ENCODE measurements around the gene CRYGN.

CRYGN gene

DNA sequence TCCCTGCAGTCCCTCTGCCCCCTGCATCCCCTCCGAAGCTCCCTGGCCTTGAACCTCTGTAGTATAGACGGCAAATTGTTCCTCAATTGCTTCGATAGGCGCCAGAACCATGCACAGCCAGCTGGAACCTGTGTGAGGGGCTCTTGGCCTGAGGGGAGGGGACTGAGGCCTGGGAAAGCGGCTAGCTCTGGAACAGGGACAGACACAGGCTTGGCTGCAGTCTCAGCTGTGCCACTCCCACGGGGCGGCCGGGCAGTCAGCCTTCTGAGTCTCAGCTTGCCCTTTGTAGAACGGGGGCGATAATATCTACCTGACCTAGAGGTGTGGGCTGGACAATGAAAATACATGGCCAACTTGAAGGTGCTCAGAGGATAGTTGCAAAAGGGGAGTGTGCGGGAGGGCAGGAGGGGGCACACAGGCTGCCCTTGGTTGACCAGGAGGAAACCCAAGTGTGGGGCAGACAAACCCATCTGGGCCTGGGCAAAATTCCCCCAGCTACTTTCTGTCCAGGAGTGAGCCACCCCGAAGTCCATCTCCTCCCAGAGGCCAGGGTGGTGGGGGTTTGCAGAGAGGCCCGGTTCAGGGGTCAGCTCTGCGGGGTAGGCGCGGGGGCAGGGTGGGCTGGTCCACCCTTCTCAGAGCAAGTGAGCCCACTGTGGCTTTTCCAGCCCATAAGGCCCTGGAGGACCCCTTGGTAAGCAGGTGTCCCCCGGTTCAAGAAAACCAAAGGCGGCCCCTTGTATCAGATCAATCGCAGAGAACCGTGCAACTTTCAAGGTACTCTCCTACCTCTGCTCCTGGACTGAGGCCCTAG lies 4.6 kb downstream of the CRYGN start:
- no peak overlapping the region for H3K4me3 ChIP-seq
- peaks cover 35% of the 10 kb centered on the region for H3K4me1 ChIP-seq
- H3K27ac ChIP-seq, result no peak overlapping the region
- H3K4me2 ChIP-seq, result no peak overlapping the region
- no peak for TF ChIP-seq Cebpa-rat (IDR thresholded peaks at IDR 0.05)
- H3K9ac ChIP-seq, result no peak overlapping the region
- H3K36me3 ChIP-seq, result no peaks in the 10 kb centered on the region
- H3K27me3 ChIP-seq, result peaks cover 20% of the 10 kb centered on the region
- H3K9me3 ChIP-seq, result no peaks in the 10 kb centered on the region
- H4K20me1 ChIP-seq, result no peaks in the 10 kb centered on the region

DNA sequence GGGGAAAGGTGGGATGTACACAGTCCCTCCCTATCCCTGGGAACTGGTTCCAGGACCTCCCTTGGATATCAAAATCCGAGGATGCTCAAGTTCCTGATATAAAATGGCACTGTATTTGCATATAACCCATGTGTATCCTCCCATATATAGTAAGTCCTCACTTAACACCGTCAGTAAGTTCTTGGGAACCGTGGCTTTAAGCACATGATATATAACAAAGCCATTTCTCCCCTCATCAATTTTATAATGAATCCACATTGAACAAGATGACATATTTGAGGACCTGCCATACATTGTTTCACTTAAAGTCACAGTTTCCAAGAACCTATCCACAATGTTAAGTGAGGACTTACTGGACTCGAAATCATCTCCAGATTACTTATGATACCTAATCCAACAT lies 5.4 kb downstream of the CRYGN start:
- H3K4me3 ChIP-seq, result no peak overlapping the region
- no peaks in the 10 kb centered on the region for H3K36me3 ChIP-seq
- peaks cover 12% of the 10 kb centered on the region for H3K27me3 ChIP-seq
- H4K20me1 ChIP-seq, result no peaks in the 10 kb centered on the region
- peaks cover 35% of the 10 kb centered on the region for H3K4me1 ChIP-seq
- TF ChIP-seq Cebpa-rat (IDR thresholded peaks at IDR 0.05), result no peak
- no peak overlapping the region for H3K4me2 ChIP-seq
- no peak overlapping the region for H3K27ac ChIP-seq
- no peaks in the 10 kb centered on the region for H3K9me3 ChIP-seq
- H3K9ac ChIP-seq, result no peak overlapping the region

DNA sequence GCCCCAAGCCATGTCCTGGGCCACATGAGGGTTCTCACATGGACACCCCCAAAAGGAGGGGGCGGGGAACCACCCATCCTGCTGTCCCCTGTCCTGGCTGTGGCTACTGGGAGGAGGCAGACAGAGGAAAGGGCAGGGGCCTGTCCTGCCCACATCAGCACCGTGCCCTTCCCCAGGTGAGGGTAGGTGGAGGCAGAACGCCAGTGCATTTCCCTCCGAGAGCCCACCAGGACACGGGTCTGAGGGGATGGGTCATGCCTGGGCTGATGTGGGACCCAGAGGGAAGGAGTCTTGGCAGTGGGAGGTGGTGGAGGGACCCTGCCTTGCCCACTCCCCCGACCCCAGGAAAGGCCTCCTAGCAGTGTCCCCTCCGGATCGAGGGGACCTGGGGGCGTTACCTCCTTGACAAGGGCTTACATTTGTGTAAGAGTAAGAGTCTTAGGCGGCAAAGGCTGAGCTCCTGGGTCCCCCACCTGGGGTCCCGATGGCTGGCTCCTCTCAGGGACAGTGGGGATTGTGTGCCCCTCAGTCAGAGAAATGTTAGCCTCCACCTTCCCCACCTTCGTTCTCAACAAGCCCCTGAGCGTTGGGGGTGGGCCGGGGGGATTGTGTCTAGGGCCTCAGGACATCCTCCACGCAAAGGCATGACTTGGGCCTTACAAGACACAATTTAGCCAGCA lies 6.1 kb downstream of the CRYGN start:
- no peaks in the 10 kb centered on the region for H3K9me3 ChIP-seq
- no peaks in the 10 kb centered on the region for H4K20me1 ChIP-seq
- TF ChIP-seq Cebpa-rat (IDR thresholded peaks at IDR 0.05), result no peak
- no peak overlapping the region for H3K9ac ChIP-seq
- H3K27ac ChIP-seq, result peak overlapping the region; percentile 58
- H3K4me1 ChIP-seq, result peaks cover 37% of the 10 kb centered on the region
- H3K36me3 ChIP-seq, result no peaks in the 10 kb centered on the region
- peaks cover 5% of the 10 kb centered on the region; the same call in 1 of the 2 replicates for H3K27me3 ChIP-seq
- peak overlapping the region; percentile 75; the same call in 1 of the 2 replicates for H3K4me2 ChIP-seq
- H3K4me3 ChIP-seq, result no peak overlapping the region

DNA sequence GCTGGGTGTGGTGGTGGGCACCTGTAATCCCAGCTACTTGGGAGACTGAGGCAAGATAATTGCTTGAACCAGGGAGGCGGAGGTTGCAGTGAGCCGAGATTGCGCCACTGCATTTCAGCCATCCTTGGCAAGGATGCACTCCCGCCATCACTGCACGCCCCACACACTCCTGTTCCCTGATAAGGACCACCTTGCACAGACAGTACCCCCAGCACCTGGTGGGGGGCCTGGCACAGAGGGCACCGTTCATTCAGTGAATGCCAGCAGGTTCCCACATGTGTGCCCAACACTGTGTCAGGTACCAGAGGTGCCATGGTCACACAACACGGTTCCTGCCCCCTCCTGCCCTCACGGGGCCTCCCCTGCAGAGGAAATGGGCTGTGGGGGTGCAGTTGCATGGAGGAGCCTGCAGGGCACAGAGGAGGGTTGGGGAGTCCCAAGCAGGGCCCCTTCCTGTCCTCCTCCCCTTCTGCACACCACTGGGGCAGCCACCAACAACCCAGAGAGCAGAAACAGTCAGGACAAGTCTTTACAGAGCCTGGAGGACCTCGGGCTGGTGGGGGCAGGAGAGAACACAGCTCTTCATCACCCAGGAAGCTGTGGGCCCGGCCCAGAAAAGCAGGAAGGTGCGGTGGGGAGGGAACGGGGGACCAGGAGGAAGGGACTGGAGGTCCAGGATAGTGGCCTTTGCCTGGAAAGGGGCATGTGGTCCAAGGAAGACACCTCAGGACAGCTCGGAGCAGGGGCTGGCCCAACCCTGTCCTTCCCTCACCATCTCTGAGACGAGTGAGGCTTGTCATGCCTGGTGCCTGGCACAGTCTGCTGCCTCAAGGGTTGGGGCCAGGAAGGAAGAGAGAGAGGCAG lies 7.1 kb downstream of the CRYGN start:
- H3K27me3 ChIP-seq, result no peaks in the 10 kb centered on the region
- no peaks in the 10 kb centered on the region for H3K36me3 ChIP-seq
- peak overlapping the region; percentile 58 for H3K27ac ChIP-seq
- H3K4me1 ChIP-seq, result peaks cover 47% of the 10 kb centered on the region
- H3K9me3 ChIP-seq, result no peaks in the 10 kb centered on the region
- 0 out of 2 replicates have a peak overlapping the region, but pooled peaks have one; percentile 29 for H3K9ac ChIP-seq
- H3K4me2 ChIP-seq, result peak overlapping the region; percentile 75
- TF ChIP-seq Cebpa-rat (IDR thresholded peaks at IDR 0.05), result no peak
- no peak overlapping the region for H3K4me3 ChIP-seq
- no peaks in the 10 kb centered on the region for H4K20me1 ChIP-seq

DNA sequence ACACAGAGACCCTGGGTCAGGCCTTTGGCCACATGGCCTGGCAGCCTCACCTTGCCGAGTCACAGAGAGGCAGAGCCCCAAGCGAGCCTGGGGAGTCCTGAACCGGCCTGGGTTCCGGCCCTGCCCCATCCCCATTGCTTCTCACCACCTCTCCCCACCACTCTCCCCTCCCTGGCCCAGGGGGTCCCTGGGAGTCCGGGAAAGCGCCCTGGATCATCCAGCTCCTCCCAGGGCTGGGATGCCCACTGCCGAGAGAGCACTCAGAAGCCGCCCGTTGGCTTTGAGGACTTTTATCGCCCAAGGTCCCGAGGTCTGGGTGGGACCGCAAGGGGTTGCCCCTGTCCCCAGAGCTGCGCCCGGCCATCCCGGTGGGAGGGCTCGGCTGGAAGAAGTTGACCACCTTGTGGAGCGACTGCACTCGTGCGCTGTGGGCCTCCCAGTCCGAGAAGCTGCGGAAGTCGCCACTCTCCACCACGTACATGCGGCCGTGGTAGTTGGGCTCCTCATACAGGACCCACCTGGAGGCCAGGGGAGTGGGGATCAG lies 8.1 kb downstream of the CRYGN start:
- no peak overlapping the region for H3K4me3 ChIP-seq
- H3K4me2 ChIP-seq, result no peak overlapping the region
- H4K20me1 ChIP-seq, result no peaks in the 10 kb centered on the region
- H3K4me1 ChIP-seq, result peaks cover 47% of the 10 kb centered on the region
- no peaks in the 10 kb centered on the region for H3K9me3 ChIP-seq
- no peaks in the 10 kb centered on the region for H3K27me3 ChIP-seq
- H3K27ac ChIP-seq, result no peak overlapping the region
- no peaks in the 10 kb centered on the region for H3K36me3 ChIP-seq
- no peak for TF ChIP-seq Cebpa-rat (IDR thresholded peaks at IDR 0.05)
- no peak overlapping the region for H3K9ac ChIP-seq

DNA sequence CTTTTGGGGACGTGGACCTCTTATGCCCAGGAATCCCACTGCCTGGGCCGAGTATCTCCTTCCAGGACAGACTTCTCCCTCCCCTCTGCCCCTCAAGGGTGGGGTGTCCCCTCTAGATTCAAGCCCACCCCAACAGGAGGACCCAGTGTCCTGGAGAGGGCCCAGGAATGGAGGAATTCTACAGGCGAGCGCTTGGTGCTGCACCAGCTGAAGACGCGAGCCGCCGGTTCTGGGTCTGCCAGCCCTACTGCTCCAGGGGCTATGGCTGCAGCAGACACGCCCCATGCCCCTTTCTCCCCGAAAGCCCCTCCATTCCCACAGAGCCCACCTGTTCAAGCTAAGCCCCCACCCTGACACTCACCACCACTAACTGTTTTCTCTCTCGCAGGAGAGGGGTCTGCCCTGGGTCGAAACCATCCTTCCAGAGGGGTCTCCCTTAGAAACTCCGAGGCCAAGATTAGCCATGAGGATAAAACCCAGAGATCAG lies 8.6 kb downstream of the CRYGN start:
- Histone ChIP-seq H3K27me3 (no peaks in the 10 kb centered on the region), H3K4me3 (no peak overlapping the region), H3K4me2 (no peak overlapping the region), H4K20me1 (no peaks in the 10 kb centered on the region), H3K36me3 (no peaks in the 10 kb centered on the region), H3K9me3 (no peaks in the 10 kb centered on the region), H3K4me1 (peaks cover 47% of the 10 kb centered on the region), H3K27ac (no peak overlapping the region), H3K9ac (no peak overlapping the region)
- no peak for TF ChIP-seq Cebpa-rat (IDR thresholded peaks at IDR 0.05)

DNA sequence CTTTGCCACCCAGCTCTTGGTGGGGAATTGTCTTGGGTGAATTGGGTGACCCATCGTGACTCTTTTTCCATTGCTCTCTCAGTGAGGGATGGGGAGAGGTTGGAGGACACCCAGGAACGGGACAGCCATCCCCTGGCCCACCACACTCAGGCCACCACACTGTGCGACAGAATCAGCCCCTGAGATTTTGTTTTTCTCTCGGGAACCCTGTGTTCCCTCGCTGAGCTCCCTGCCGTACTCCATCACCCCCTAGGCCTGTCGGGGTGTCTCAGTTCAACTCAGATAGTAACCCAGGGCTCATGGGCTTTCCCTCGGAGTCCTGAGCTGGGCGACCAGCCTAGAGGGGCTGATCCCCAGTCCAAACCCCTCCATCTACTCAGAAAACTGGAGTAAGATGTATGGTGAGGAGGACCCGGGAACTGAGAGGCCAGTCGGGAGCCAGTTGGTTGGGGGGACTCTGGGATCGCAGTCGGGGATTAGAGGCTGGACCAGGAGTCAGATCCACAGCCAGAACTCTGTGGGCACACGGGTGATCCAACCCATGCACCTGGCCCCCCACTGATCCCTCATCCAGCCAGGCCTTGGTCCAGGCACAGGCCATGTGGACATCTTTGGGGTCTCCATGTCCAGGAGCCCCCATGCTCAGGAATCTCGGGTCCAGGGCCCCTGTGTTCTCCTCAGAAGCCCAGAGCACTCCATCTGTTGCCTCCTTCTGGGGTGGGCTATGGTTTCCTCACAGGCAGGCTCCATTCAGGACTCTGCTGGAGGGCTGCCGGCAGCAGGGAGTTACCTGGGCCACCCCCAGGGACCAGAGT lies 9.3 kb downstream of the CRYGN start:
- Histone ChIP-seq H3K9me3 (no peaks in the 10 kb centered on the region), H3K27ac (no peak overlapping the region), H3K4me1 (peaks cover 47% of the 10 kb centered on the region), H3K9ac (no peak overlapping the region), H4K20me1 (no peaks in the 10 kb centered on the region), H3K36me3 (no peaks in the 10 kb centered on the region), H3K4me2 (peak overlapping the region; percentile 69), H3K27me3 (no peaks in the 10 kb centered on the region), H3K4me3 (no peak overlapping the region)
- no peak for TF ChIP-seq Cebpa-rat (IDR thresholded peaks at IDR 0.05)

DNA sequence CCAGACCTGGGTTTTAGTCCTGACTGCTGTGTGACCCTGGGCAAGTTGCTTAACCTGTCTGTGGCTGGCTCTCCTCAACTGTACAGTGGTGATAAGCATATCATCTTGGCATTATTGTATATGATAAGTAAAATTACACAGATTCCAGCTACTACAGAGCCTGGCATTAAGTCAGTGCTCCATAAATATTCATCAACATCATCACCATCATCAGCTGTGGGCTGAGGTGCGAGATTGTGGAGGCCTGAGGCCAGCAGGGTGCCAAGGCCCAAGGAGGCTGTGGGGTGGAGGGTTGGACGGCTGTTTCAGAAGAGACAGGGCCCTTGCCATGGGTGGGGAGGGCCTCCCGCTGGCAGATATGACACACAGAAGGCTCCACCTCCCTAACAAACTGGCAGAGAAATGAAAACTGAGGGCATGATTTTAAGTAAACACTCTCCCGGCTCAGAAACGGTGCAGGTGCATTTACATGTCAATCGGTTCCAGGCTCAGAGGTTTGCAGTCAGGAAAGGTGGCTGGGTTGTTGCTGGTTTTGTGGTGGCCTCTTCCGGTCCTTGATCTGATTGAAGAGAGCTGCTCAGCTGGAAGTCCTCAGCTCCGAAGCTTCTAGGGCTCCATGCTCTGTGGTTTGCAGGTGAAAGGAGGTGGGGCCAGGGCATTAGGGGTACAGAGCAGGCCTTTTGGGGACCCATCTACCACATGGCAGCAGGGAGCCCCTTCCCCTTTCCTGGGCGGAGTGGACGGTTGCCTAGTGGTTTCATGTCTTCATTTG lies 10.2 kb downstream of the CRYGN start:
- Histone ChIP-seq H3K4me3 (no peak overlapping the region), H3K9me3 (no peaks in the 10 kb centered on the region), H3K4me1 (peaks cover 47% of the 10 kb centered on the region), H3K4me2 (peak overlapping the region; percentile 69), H4K20me1 (no peaks in the 10 kb centered on the region), H3K36me3 (no peaks in the 10 kb centered on the region), H3K9ac (no peak overlapping the region), H3K27me3 (no peaks in the 10 kb centered on the region), H3K27ac (no peak overlapping the region)
- TF ChIP-seq Cebpa-rat (IDR thresholded peaks at IDR 0.05), result no peak

Measured in BLaER1 (cell line).